Measurements from ENCODE around the gene STKLD1.

STKLD1 gene

DNA sequence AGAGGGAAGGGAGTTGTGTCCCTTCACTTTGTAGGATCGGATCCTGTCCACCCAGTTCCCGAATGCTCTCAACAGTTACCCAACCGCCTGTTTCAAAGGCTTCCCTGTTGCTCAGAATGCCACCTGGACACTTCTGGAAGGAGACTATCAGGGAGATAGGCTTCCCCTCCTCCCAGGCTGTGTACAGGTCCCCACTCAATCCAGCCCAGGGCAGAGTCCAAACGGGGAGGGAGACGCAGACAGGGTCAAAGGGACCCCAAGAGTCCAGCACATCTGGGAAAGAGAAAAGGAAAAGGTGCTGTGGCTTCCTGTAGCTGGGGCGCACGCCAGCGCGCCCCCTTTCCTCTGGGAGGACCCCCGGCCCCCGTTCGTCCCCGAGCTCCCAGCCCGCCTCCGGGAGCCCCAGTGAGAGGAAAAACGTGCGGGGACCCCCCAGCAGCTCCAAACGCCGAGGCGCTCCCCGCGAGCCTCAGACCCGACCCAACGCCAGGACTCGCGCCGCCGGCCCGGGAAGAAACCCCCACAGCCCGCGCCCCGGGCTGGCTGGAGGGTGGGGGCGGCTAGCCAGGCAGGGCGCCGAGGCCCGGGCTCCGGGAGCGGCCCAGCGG lies 946 bp upstream of the STKLD1 start (continued):
- TF ChIP-seq ZSCAN18 (tag by site-specific recombination; IDR thresholded peaks at IDR 0.05), result no peak
- TF ChIP-seq ZNF184 (tag by site-specific recombination; IDR thresholded peaks at IDR 0.05), result no peak
- TF ChIP-seq, protein P1, sequence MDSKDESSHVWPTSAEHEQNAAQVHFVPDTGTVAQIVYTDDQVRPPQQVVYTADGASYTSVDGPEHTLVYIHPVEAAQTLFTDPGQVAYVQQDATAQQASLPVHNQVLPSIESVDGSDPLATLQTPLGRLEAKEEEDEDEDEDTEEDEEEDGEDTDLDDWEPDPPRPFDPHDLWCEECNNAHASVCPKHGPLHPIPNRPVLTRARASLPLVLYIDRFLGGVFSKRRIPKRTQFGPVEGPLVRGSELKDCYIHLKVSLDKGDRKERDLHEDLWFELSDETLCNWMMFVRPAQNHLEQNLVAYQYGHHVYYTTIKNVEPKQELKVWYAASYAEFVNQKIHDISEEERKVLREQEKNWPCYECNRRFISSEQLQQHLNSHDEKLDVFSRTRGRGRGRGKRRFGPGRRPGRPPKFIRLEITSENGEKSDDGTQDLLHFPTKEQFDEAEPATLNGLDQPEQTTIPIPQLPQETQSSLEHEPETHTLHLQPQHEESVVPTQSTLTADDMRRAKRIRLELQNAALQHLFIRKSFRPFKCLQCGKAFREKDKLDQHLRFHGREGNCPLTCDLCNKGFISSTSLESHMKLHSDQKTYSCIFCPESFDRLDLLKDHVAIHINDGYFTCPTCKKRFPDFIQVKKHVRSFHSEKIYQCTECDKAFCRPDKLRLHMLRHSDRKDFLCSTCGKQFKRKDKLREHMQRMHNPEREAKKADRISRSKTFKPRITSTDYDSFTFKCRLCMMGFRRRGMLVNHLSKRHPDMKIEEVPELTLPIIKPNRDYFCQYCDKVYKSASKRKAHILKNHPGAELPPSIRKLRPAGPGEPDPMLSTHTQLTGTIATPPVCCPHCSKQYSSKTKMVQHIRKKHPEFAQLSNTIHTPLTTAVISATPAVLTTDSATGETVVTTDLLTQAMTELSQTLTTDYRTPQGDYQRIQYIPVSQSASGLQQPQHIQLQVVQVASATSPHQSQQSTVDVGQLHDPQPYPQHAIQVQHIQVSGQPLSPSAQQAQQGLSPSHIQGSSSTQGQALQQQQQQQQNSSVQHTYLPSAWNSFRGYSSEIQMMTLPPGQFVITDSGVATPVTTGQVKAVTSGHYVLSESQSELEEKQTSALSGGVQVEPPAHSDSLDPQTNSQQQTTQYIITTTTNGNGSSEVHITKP (tag by site-specific recombination; IDR thresholded peaks at IDR 0.05), result peak; percentile 50; the same call in 1 of the 2 replicates
- no peak for TF ChIP-seq ZNF202 (tag by site-specific recombination; IDR thresholded peaks at IDR 0.05; ENCODE audit: borderline replicate concordance)
- TF ChIP-seq ZNF10 (tag by site-specific recombination; IDR thresholded peaks at IDR 0.05), result no peak
- no peak for TF ChIP-seq ZNF776 (tag by site-specific recombination; IDR thresholded peaks at IDR 0.05; ENCODE audit: borderline replicate concordance)
- no peak for TF ChIP-seq ZNF585B (tag by site-specific recombination; IDR thresholded peaks at IDR 0.05)
- TF ChIP-seq ZIC2 (tag by site-specific recombination; IDR thresholded peaks at IDR 0.05), result no peak
- no peak for TF ChIP-seq YY2 (tag by site-specific recombination; IDR thresholded peaks at IDR 0.05)
- TF ChIP-seq MEIS1 (CRISPR knock-in tag; IDR thresholded peaks at IDR 0.05; ENCODE audit: borderline replicate concordance), result no peak
- no peak for TF ChIP-seq RBAK (tag by site-specific recombination; IDR thresholded peaks at IDR 0.05)
- TF ChIP-seq ZFHX2 (tag by site-specific recombination; conservative IDR thresholded peaks at IDR 0.05), result no peak
- TF ChIP-seq, protein P2, sequence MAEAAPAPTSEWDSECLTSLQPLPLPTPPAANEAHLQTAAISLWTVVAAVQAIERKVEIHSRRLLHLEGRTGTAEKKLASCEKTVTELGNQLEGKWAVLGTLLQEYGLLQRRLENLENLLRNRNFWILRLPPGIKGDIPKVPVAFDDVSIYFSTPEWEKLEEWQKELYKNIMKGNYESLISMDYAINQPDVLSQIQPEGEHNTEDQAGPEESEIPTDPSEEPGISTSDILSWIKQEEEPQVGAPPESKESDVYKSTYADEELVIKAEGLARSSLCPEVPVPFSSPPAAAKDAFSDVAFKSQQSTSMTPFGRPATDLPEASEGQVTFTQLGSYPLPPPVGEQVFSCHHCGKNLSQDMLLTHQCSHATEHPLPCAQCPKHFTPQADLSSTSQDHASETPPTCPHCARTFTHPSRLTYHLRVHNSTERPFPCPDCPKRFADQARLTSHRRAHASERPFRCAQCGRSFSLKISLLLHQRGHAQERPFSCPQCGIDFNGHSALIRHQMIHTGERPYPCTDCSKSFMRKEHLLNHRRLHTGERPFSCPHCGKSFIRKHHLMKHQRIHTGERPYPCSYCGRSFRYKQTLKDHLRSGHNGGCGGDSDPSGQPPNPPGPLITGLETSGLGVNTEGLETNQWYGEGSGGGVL (tag by site-specific recombination; IDR thresholded peaks at IDR 0.05), result no peak
- no peak for TF ChIP-seq ZNF175 (tag by site-specific recombination; IDR thresholded peaks at IDR 0.05)
- peak; percentile 88 for TF ChIP-seq SCRT2 (tag by site-specific recombination; IDR thresholded peaks at IDR 0.05)
- TF ChIP-seq, protein P3, sequence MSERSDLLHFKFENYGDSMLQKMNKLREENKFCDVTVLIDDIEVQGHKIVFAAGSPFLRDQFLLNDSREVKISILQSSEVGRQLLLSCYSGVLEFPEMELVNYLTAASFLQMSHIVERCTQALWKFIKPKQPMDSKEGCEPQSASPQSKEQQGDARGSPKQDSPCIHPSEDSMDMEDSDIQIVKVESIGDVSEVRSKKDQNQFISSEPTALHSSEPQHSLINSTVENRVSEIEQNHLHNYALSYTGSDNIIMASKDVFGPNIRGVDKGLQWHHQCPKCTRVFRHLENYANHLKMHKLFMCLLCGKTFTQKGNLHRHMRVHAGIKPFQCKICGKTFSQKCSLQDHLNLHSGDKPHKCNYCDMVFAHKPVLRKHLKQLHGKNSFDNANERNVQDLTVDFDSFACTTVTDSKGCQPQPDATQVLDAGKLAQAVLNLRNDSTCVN (tag by site-specific recombination; optimal IDR thresholded peaks at IDR 0.05), result peak; percentile 41
- no peak for TF ChIP-seq ZNF26 (tag by site-specific recombination; IDR thresholded peaks at IDR 0.05)
- TF ChIP-seq, protein P4, sequence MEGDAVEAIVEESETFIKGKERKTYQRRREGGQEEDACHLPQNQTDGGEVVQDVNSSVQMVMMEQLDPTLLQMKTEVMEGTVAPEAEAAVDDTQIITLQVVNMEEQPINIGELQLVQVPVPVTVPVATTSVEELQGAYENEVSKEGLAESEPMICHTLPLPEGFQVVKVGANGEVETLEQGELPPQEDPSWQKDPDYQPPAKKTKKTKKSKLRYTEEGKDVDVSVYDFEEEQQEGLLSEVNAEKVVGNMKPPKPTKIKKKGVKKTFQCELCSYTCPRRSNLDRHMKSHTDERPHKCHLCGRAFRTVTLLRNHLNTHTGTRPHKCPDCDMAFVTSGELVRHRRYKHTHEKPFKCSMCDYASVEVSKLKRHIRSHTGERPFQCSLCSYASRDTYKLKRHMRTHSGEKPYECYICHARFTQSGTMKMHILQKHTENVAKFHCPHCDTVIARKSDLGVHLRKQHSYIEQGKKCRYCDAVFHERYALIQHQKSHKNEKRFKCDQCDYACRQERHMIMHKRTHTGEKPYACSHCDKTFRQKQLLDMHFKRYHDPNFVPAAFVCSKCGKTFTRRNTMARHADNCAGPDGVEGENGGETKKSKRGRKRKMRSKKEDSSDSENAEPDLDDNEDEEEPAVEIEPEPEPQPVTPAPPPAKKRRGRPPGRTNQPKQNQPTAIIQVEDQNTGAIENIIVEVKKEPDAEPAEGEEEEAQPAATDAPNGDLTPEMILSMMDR (tag by site-specific recombination; IDR thresholded peaks at IDR 0.05), result peak; percentile 68; the same call in 1 of the 2 replicates
- TF ChIP-seq OSR2 (tag by site-specific recombination; IDR thresholded peaks at IDR 0.05), result no peak
- TF ChIP-seq, protein P5, sequence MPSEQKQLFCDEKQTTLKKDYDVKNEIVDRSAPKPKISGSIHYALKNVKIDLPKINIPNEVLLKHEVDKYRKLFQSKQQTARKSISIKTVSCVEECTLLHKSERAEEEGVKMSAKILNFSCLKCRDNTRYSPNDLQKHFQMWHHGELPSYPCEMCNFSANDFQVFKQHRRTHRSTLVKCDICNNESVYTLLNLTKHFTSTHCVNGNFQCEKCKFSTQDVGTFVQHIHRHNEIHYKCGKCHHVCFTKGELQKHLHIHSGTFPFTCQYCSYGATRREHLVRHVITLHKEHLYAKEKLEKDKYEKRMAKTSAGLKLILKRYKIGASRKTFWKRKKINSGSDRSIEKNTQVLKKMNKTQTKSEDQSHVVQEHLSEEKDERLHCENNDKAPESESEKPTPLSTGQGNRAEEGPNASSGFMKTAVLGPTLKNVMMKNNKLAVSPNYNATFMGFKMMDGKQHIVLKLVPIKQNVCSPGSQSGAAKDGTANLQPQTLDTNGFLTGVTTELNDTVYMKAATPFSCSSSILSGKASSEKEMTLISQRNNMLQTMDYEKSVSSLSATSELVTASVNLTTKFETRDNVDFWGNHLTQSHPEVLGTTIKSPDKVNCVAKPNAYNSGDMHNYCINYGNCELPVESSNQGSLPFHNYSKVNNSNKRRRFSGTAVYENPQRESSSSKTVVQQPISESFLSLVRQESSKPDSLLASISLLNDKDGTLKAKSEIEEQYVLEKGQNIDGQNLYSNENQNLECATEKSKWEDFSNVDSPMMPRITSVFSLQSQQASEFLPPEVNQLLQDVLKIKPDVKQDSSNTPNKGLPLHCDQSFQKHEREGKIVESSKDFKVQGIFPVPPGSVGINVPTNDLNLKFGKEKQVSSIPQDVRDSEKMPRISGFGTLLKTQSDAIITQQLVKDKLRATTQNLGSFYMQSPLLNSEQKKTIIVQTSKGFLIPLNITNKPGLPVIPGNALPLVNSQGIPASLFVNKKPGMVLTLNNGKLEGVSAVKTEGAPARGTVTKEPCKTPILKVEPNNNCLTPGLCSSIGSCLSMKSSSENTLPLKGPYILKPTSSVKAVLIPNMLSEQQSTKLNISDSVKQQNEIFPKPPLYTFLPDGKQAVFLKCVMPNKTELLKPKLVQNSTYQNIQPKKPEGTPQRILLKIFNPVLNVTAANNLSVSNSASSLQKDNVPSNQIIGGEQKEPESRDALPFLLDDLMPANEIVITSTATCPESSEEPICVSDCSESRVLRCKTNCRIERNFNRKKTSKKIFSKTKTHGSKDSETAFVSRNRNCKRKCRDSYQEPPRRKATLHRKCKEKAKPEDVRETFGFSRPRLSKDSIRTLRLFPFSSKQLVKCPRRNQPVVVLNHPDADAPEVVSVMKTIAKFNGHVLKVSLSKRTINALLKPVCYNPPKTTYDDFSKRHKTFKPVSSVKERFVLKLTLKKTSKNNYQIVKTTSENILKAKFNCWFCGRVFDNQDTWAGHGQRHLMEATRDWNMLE (tag by site-specific recombination; conservative IDR thresholded peaks at IDR 0.05; ENCODE audit: low read depth), result no peak
- no peak for TF ChIP-seq YY1 (tag by site-specific recombination; IDR thresholded peaks at IDR 0.05)
